ENCODE results near the gene OSTM1.
A peak's percentile ranks its signal among the peaks of the same experiment; 100 is the strongest.

Gene OSTM1

DNA sequence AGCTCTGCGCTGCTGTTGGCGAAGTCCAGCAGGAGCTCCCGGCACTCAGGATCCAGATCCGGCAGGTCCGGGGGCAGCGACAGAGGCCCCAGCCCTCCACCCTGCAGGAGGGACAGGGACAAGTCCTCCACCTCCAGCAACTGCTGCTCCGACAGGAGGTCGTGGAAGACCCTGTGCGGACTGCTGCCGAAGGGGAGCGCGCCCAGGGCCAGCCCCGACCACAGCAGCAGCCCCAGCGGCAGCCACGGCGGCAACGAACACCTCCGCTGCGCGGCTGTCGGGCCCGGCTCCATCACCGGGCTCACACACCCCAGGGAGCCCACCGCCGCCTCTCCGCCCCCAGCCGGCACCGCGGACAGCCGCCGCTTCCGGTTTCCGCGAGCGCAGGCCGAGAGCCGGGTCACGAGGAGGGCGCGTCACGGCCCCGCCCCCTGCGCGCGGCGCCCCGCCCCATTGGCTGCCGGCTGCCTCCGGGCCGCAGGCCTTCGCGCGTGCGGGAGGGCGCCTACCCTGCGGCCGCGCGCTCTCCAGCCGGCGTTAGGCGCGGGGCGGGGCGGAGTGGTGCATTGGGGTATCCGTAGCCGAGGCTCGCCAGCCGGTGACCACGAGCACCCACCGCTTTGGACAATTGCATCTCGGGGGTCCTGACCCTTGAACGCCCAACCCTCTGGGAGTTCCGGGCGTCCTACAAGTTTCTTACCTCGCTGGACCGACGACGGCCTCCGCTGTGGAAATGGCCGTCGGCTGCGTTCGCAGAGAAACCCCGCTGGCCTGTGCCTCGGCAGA lies at the start of gene OSTM1:
Gene OSTM1 (minus strand): TSS at position 383 of the 786 bp plus-strand sequence. CDS start 90 bp downstream, at position 293.
- DNase-seq, result peak; percentile 16 to 94 (median 80)

- no peak for DNase-seq
These were observed 49.4 kb upstream of the OSTM1 start for GRCh38 chr6:108123946-108124345.

- no peak for DNase-seq
These were observed 49.0 kb upstream of the OSTM1 start for GRCh38 chr6:108123481-108123929.

- DNase-seq, result no peak
These were observed 47.1 kb upstream of the OSTM1 start for GRCh38 chr6:108121612-108122011.

DNA sequence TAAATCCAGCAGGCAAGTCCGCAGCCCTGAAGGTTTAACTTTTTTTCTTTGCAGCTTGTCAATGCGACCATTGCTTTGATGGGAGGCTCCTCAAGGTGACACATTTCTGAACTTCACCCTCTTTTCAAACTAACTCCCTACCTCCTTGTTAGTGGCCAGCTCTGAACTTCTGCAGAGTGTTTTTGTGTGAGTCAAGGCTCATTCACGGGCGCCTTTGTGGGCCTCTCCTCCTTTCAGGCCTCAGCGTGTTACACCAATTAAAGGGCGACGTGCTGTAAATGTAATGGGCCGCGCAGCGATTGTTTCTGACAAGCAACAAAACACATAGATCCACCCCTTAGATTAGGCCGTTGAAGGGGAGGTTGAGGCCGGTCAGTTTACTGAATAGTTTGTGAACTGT lies 45.8 kb upstream of the OSTM1 start:
- no peak for DNase-seq

DNA sequence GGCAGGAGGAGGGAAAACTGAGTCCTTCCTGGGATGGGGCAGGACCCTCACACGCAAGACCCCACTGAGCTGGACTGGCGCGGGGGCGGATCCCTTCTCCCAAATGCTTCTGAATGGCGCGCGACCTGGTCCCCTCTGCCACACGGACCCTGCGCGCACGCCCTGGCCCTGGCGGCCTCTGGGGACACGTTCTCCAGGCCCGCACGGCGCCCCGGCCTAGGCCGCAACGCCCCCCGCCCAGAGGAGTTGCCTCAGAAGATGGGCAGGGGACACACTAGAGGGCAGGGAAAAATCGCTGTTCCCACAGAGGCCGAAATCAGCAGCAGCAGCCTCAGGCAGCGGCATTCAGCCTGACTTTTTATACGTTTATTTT lies 45.2 kb upstream of the OSTM1 start:
- DNase-seq, result no peak

- no peak for DNase-seq
These were observed 44.5 kb upstream of the OSTM1 start for GRCh38 chr6:108118810-108119768.

GRCh38 chr6:108118359-108118724 lies 43.8 kb upstream of the OSTM1 start:
- DNase-seq, result no peak

DNA sequence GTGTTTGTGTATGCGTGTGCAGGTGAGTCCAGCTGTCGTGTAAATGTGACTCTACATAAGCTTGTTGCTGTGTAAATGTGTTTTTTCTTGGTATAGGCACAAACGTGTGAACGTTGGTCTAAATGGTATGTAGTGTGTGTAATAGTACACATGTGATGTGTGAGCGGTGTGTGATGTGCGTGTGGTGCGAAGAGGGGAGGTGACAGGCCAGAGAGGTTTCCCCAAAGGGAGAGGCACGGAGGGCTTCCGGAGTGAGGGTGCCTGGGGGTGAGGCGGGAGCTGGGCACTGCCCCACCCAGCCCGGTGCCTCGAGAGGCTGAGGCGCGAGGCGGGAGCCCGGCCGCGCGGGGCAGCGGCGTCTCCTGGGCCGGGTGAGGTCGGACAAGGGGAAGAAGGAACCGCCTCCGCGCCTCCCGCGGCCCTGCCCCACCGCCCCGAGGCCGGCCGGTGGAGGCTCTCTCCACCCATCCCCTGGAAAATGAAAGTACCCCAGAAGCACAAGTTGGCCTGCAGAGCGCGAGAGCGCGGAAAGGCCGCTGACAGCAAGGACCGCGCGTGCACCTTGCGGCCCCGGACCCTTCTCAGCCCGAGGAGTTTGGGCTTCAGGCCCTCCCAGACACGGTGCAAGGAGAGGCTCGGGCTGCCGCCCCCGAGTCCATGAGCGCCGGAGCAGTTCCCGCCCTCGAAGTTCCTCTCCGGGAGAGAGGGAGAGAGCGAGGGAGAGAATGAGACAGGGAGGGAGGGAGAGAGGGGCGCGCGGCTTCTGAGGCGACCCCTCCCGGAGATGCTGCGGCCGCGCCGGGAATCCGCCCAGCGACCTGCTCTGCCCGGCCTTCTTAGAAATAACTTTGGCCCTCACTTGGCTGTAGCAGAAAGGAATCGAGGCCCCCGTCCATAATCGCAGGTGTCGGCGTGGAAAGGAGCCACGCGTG lies 43.2 kb upstream of the OSTM1 start:
- DNase-seq, result peak in 1 of 14 donors; percentile 3

GRCh38 chr6:108116546-108117426 lies 42.2 kb upstream of the OSTM1 start:
- no peak for DNase-seq

DNA sequence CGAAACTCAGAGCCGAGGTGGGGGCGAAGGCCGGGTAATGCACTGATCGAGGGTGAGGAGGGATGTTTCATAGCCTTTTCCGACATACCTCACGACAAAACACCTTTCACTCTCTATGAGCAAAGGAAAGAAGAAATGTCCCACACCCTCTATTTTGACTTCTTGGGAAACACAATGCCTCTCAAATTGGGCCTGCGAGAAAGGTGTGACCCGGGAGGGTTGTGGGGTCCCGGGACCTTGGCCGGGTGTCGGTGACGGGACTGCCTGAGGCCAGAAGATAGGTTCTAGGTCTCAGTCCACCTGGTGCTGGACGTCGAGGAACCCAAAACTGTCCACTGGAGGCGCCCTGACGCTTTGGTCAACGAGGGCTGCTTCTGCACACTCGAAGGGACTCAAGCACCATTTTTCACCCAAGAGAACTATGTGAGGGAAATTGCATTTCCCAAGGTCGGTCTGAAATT lies 41.1 kb upstream of the OSTM1 start:
- DNase-seq, result peak in 1 of 14 donors; percentile 6

DNA sequence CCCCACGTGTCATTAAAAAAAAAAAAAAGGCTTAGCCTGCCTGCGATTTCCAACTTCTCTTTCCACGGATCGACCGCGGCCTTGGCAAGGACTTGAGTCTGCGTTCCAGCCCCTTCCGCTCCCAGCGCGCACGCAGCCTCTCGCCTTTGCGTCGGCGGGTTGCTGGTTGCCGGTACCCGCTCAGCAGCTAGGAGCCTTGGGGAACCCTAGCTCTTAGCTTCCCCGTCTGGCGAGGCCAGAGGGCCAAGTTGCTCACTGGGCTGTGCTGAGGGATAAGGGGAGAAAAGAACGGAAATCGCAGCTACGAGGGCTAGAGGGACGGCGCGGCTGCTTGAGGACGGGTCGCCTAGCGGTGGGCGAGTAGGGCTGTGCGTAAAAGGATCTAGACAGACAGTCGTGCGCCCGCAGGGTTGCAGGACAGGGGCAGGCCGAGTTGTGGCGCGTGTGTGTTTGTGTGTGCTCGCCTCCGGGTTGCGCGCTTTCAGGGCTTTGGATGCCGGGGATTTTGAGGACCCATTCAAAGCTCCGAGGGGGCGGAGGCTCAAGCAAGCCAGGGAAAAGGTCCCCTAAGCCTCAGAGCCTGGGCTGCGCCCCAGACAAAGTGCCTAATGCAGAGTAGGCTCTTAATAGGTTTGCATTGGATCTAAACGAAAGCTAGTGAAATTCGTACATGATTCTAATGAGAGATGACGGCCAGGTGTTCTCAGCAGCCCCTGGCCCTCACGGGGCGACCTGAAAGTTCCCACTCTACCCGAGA lies 40.5 kb upstream of the OSTM1 start:
- peak in 4 of 14 donors; percentile 9 to 27 (median 22) for DNase-seq

GRCh38 chr6:108113557-108114519 lies 39.3 kb upstream of the OSTM1 start:
- DNase-seq, result peak in 6 of 14 donors; percentile 8 to 36 (median 24)

GRCh38 chr6:108108374-108108773 lies 33.8 kb upstream of the OSTM1 start:
- DNase-seq, result no peak

GRCh38 chr6:108107102-108107501 lies 32.6 kb upstream of the OSTM1 start:
- DNase-seq, result no peak

DNA sequence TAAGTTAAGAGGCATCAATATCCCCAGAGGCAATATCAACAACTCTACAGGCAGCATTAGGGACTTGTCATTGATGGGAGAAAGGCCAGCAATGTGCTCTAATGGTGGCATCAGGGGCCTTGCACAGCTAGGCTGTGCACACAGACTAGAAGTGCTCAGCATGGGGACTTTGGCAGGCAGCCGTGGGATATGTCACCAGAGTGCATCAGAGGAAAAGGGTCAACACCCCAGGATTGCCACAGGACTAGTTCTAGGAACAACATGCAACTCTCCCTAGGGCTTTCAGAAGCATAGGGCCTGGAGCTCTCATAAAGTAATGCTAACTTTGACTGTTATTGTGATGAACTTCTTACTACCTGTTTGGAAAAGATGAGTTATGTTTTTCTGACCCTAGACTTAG lies 32.2 kb upstream of the OSTM1 start:
- no peak for DNase-seq

- DNase-seq, result no peak
These were observed 31.7 kb upstream of the OSTM1 start for GRCh38 chr6:108106261-108106660.

DNA sequence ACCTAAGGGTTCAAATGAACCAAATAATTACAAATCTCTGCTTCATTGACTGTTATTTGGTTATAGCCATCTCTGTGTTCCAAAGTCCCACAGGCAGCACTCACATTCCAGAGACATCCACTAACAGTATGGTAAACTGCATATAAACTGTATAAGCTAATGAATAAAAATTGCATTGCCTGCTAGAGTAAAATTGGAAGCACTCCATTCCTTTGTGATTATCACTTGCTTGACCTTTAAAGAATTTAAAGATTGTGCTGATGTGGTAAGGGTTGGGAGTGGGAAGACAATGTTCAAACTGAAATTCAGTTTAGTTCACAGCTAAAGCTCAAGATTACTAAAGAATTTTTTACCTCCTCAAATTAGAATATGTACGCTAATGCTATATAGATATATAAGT lies 31.0 kb upstream of the OSTM1 start:
- no peak for DNase-seq

- DNase-seq, result no peak
These were observed 28.4 kb upstream of the OSTM1 start for GRCh38 chr6:108102965-108103364.

All from C1 segment of cervical spinal cord (tissue), 14 donors.